Endothelial cell of umbilical vein (primary cell): Measurements from ENCODE around the gene TUFM. TPM values are rescaled to one million over a fixed set of nuclear protein-coding genes. Genes with fewer than 3 reads are reported as not detected.

ENCODE experiments used
- BruUV-seq: library from RNA; stranded (reverse); fragments of 400-500 nt; replicated peaks from 2 replicates; lab custom pipeline; 2021; lab: Mats Ljungman, UMichigan
- CTCF ChIA-PET: fragments of 300-600, 350-600 bp; sonication (Branson Sonifier 250); formaldehyde crosslinking; loops from one replicate; lab custom pipeline; 2021; ENCODE audit warnings: antibody characterized with exemption, inconsistent platforms; lab: Charles Lee
- POLR2A ChIA-PET: fragments of 300-600, 350-600 bp; sonication (Branson Sonifier 250); formaldehyde crosslinking; loops from one replicate; lab custom pipeline; 2021; ENCODE audit warnings: antibody characterized with exemption, inconsistent platforms; lab: Charles Lee
- DNase-seq: peaks from one replicate; pipeline ENCODE4 v3.0.0-alpha.2; 2011; ENCODE audit warnings: low read depth, low spot score
- FAIRE-seq: peaks from 2 replicates; lab custom pipeline; 2011; peaks lifted over from hg19 to GRCh38; lab: Jason Lieb, UNC
- H2AFZ ChIP-seq: 2 replicates; pipeline ENCODE4 v1.6.0; 2012; ENCODE audit warnings: low read depth, low read length, control low read depth, inconsistent platforms
- H3K27ac ChIP-seq: 2 replicates; pipeline ENCODE4 v1.5.1; 2011; ENCODE audit warnings: low read depth, mild to moderate bottlenecking, control low read depth, low read length, moderate library complexity; ENCODE audit not compliant: insufficient read depth
- H3K27me3 ChIP-seq, 2 experiments: 2 replicates each; pipeline versions ENCODE4 v1.6.0 to v1.6.1; 2011; ENCODE audit warnings: low read length in 2 of 2, mixed read lengths in 1 of 2; ENCODE audit not compliant: control insufficient read depth in 2 of 2, insufficient read depth in 2 of 2
- H3K36me3 ChIP-seq, 2 experiments: 2 replicates in 1 of 2; 3 replicates in 1 of 2; pipeline ENCODE4 v1.5.1; 2011; ENCODE audit warnings: low read length in 2 of 2, mild to moderate bottlenecking in 1 of 2, moderate library complexity in 1 of 2; ENCODE audit not compliant: control insufficient read depth in 2 of 2, insufficient read depth in 2 of 2; ENCODE audit errors: extremely low read depth in 1 of 2
- H3K4me1 ChIP-seq: 3 replicates; pipeline ENCODE4 v1.5.1; 2011; ENCODE audit warnings: mild to moderate bottlenecking, low read length; ENCODE audit not compliant: control insufficient read depth, insufficient read depth; ENCODE audit errors: extremely low read depth
- H3K4me2 ChIP-seq: 2 replicates; pipeline ENCODE4 v1.6.1; 2011; ENCODE audit warnings: low read length, control low read depth, mixed read lengths; ENCODE audit not compliant: insufficient read depth
- H3K4me3 ChIP-seq, 3 experiments: fragments of 200-600 bp in 1 of 3; sonication (generic), shearing (Covaris generic) in 1 of 3; replicated peaks in 1 of 3; 2 replicates each; pipeline ENCODE4 v1.5.1; 2011 to 2016; ENCODE audit warnings: control low read depth in 3 of 3, low read length in 3 of 3, mild to moderate bottlenecking in 2 of 3, inconsistent platforms in 1 of 3, low read depth in 1 of 3, moderate library complexity in 1 of 3; ENCODE audit not compliant: insufficient read depth in 1 of 3
- H3K79me2 ChIP-seq: 2 replicates; pipeline ENCODE4 v1.6.0; 2012; ENCODE audit warnings: low read length, inconsistent platforms; ENCODE audit not compliant: control insufficient read depth, insufficient read depth
- H3K9ac ChIP-seq: replicated peaks from 2 replicates; pipeline ENCODE3; 2011; ENCODE audit warnings: low read length, control low read depth; ENCODE audit not compliant: insufficient read depth; ENCODE audit errors: extremely low read depth
- H3K9me1 ChIP-seq: replicated peaks from 3 replicates; pipeline ENCODE4 v1.6.0; 2011; ENCODE audit warnings: mild to moderate bottlenecking, low read length; ENCODE audit not compliant: control insufficient read depth, insufficient read depth; ENCODE audit errors: extremely low read depth
- H3K9me3 ChIP-seq: replicated peaks from 2 replicates; pipeline ENCODE4 v1.5.1; 2012; ENCODE audit warnings: low read length, inconsistent platforms; ENCODE audit not compliant: control insufficient read depth, insufficient read depth
- H4K20me1 ChIP-seq: replicated peaks from 2 replicates; pipeline ENCODE3; 2011; ENCODE audit warnings: mild to moderate bottlenecking, low read length; ENCODE audit not compliant: control insufficient read depth, insufficient read depth; ENCODE audit errors: extremely low read depth
- EZH2 ChIP-seq: IDR thresholded peaks from 2 replicates; pipeline ENCODE4 v1.6.1; 2012; ENCODE audit warnings: borderline replicate concordance, low read depth, mild to moderate bottlenecking, moderate library complexity, low read length, inconsistent platforms; ENCODE audit not compliant: severe bottlenecking
- FOS ChIP-seq: IDR thresholded peaks from 2 replicates; pipeline ENCODE4 v1.6.1; 2011; ENCODE audit warnings: mild to moderate bottlenecking, low read length, moderate library complexity, borderline replicate concordance; ENCODE audit not compliant: insufficient read depth
- GATA2 ChIP-seq: IDR thresholded peaks from 2 replicates; pipeline ENCODE4 v1.7.0; 2011; ENCODE audit warnings: low read depth, mild to moderate bottlenecking, moderate library complexity, mixed read lengths, low read length; ENCODE audit not compliant: insufficient read length, insufficient read depth
- JUN ChIP-seq: IDR thresholded peaks from 2 replicates; pipeline ENCODE4 v1.6.1; 2011; ENCODE audit warnings: borderline replicate concordance, low read depth; ENCODE audit not compliant: insufficient read length, insufficient read depth
- MYC ChIP-seq: IDR thresholded peaks from one replicate; pipeline ENCODE4 v1.6.1; 2011; ENCODE audit warnings: mild to moderate bottlenecking, low read depth, low read length
- POLR2A ChIP-seq: IDR thresholded peaks from 2 replicates; pipeline ENCODE4 v1.6.1; 2012; ENCODE audit warnings: low read depth, mild to moderate bottlenecking, control low read depth, low read length
- POLR2AphosphoS5 ChIP-seq: IDR thresholded peaks from 2 replicates; pipeline ENCODE4 v1.6.1; 2012; ENCODE audit warnings: low read depth, mild to moderate bottlenecking, control low read depth, low read length, moderate library complexity; ENCODE audit not compliant: insufficient read depth
- dilution Hi-C: fragments of 300-500 bp; cut with MboI; formaldehyde crosslinking; loops from one replicate; pipeline ENCODE4 v1.15.0; 2019; ENCODE audit warnings: low sequenced_read_pairs; ENCODE audit not compliant: extremely low pct_ligation_motif_present
- intact Hi-C: fragments of 100-400 bp; cut with micrococcal nuclease; formaldehyde crosslinking; loops from one replicate; pipeline ENCODE4 v1.10.0; 2022
- polyA plus RNA-seq, 4 experiments: library from polyadenylated mRNA; depleted of rRNA in 3 of 4; stranded (reverse) in 3 of 4; unstranded in 1 of 4; fragments of >200 nt; gene quantifications; 2 replicates each; pipeline versions ENCODE4 v1.2.1 to v1.2.3, GENCODE V29; 2011 to 2012; ENCODE audit warnings: missing spikeins in 1 of 4
- total RNA-seq: library from RNA; stranded (reverse); gene quantifications from 2 replicates; pipeline ENCODE4 v1.2.3, GENCODE V29; 2021
- TF ChIP-seq, protein P1 (sequence below), 2 donors: IDR thresholded peaks; 1 replicate in 1 of 2; 2 replicates in 1 of 2; pipeline ENCODE4 v1.5.1; 2011; ENCODE audit warnings: low read length in 2 of 2, mild to moderate bottlenecking in 2 of 2, moderate library complexity in 2 of 2, control low read depth in 1 of 2, inconsistent platforms in 1 of 2, low read depth in 1 of 2; ENCODE audit not compliant: insufficient read depth in 1 of 2; ENCODE audit errors: extremely low read depth in 1 of 2
- TF ChIP-seq, protein P2 (sequence below): IDR thresholded peaks from 2 replicates; pipeline ENCODE4 v1.6.1; 2011; ENCODE audit not compliant: insufficient read depth, insufficient read length

TUFM gene
- total and polyA plus RNA-seq, 2 donors (not counting 3 experiments of a cell fraction or from before 2014, with no cell fraction given) = 186 to 227 TPM

GRCh38 chr16:28867241-28867640 is 21.1 kb upstream of the TUFM start:
- DNase-seq (no peak), FAIRE-seq (no peak)
- Histone ChIP-seq H4K20me1 (no peaks in the 10 kb centered on the region), H3K9me1 (no peaks in the 10 kb centered on the region), H3K4me3 (no peak overlapping the region), H3K36me3 (peaks cover 5 to 40% of the 10 kb centered on the region in 2 experiments), H3K4me1 (peaks cover 8% of the 10 kb centered on the region), H3K9ac (no peak overlapping the region), H2AFZ (no peak overlapping the region), H3K9me3 (no peaks in the 10 kb centered on the region), H3K27me3 (no peaks in the 10 kb centered on the region), H3K79me2 (peaks cover 28% of the 10 kb centered on the region), H3K27ac (no peak overlapping the region), H3K4me2 (no peak overlapping the region)
- ChIA-PET CTCF (interaction anchor here (1.1 kb wide), 1 partner anchor 21 kb away, joined by 3 read pairs; the partner anchor contains the start of gene TUFM), POLR2A (interaction anchor here (0.6 kb wide), 1 partner anchor 44 kb away, joined by 3 read pairs; the partner anchor contains the start of gene ATXN2L)
- dilution Hi-C loops = no loop called here
- intact Hi-C loops = no loop called here
- TF ChIP-seq POLR2A (no peak), EZH2 (no peak), MYC (no peak), GATA2 (no peak), POLR2AphosphoS5 (no peak), FOS (no peak), JUN (no peak)
- TF ChIP-seq, protein P1, sequence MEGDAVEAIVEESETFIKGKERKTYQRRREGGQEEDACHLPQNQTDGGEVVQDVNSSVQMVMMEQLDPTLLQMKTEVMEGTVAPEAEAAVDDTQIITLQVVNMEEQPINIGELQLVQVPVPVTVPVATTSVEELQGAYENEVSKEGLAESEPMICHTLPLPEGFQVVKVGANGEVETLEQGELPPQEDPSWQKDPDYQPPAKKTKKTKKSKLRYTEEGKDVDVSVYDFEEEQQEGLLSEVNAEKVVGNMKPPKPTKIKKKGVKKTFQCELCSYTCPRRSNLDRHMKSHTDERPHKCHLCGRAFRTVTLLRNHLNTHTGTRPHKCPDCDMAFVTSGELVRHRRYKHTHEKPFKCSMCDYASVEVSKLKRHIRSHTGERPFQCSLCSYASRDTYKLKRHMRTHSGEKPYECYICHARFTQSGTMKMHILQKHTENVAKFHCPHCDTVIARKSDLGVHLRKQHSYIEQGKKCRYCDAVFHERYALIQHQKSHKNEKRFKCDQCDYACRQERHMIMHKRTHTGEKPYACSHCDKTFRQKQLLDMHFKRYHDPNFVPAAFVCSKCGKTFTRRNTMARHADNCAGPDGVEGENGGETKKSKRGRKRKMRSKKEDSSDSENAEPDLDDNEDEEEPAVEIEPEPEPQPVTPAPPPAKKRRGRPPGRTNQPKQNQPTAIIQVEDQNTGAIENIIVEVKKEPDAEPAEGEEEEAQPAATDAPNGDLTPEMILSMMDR (IDR thresholded peaks at IDR 0.05; ENCODE audit: extremely low read depth in 1 of 2, insufficient read depth in 1 of 2, low read depth in 1 of 2, low read length in 2 of 2) = no peak
- TF ChIP-seq, protein P2, sequence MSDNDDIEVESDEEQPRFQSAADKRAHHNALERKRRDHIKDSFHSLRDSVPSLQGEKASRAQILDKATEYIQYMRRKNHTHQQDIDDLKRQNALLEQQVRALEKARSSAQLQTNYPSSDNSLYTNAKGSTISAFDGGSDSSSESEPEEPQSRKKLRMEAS = no peak
- BruUV-seq = no TSS peak
